PFSK-1 (cell line): ENCODE results near the gene MCM5.

Experiments
- FOXP2 ChIP-seq: optimal IDR thresholded peaks from 2 replicates; pipeline ENCODE3; 2011; ENCODE audit warnings: borderline replicate concordance, control low read depth, inconsistent platforms; ENCODE audit not compliant: insufficient read depth; ENCODE audit errors: extremely low read length, extremely low read depth
- POLR2AphosphoS5 ChIP-seq: IDR thresholded peaks from 2 replicates; pipeline ENCODE4 v1.6.1; 2012; ENCODE audit warnings: low read depth, mild to moderate bottlenecking, control low read depth, low read length, moderate library complexity
- SIN3A ChIP-seq: IDR thresholded peaks from 2 replicates; pipeline ENCODE4 v1.6.1; 2012; ENCODE audit warnings: mild to moderate bottlenecking, low read length, moderate library complexity, borderline replicate concordance; ENCODE audit not compliant: insufficient read depth
- TAF1 ChIP-seq: IDR thresholded peaks from 2 replicates; pipeline ENCODE4 v1.6.1; 2012; ENCODE audit warnings: low read length, control low read depth, borderline replicate concordance; ENCODE audit not compliant: insufficient read depth
- TF ChIP-seq, protein P1 (sequence below), 2 experiments: IDR thresholded peaks; 2 replicates each; pipeline versions ENCODE4 v1.6.1 to v1.8.0; 2011 to 2012; ENCODE audit warnings: low read depth in 2 of 2, low read length in 2 of 2, control low read depth in 1 of 2, inconsistent platforms in 1 of 2, mild to moderate bottlenecking in 1 of 2, moderate library complexity in 1 of 2; ENCODE audit not compliant: insufficient read depth in 1 of 2

GRCh38 chr22:35411102-35411501 lies 11.2 kb downstream of the MCM5 start:
- no peak for TF ChIP-seq POLR2AphosphoS5
- TF ChIP-seq, protein P1, sequence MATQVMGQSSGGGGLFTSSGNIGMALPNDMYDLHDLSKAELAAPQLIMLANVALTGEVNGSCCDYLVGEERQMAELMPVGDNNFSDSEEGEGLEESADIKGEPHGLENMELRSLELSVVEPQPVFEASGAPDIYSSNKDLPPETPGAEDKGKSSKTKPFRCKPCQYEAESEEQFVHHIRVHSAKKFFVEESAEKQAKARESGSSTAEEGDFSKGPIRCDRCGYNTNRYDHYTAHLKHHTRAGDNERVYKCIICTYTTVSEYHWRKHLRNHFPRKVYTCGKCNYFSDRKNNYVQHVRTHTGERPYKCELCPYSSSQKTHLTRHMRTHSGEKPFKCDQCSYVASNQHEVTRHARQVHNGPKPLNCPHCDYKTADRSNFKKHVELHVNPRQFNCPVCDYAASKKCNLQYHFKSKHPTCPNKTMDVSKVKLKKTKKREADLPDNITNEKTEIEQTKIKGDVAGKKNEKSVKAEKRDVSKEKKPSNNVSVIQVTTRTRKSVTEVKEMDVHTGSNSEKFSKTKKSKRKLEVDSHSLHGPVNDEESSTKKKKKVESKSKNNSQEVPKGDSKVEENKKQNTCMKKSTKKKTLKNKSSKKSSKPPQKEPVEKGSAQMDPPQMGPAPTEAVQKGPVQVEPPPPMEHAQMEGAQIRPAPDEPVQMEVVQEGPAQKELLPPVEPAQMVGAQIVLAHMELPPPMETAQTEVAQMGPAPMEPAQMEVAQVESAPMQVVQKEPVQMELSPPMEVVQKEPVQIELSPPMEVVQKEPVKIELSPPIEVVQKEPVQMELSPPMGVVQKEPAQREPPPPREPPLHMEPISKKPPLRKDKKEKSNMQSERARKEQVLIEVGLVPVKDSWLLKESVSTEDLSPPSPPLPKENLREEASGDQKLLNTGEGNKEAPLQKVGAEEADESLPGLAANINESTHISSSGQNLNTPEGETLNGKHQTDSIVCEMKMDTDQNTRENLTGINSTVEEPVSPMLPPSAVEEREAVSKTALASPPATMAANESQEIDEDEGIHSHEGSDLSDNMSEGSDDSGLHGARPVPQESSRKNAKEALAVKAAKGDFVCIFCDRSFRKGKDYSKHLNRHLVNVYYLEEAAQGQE (IDR thresholded peaks at IDR 0.05; ENCODE audit: insufficient read depth in 1 of 2, low read depth in 2 of 2, low read length in 2 of 2), result no peak
- no peak for TF ChIP-seq FOXP2
- no peak for TF ChIP-seq TAF1
- TF ChIP-seq SIN3A, result no peak
